ENCODE results near the gene HARS2. TPM values are rescaled to one million over a fixed set of nuclear protein-coding genes. Genes with fewer than 3 reads are reported as not detected.

HARS2 gene
- polyA plus RNA-seq, 1 donor (not counting 4 experiments of a cell fraction or from before 2014, with no cell fraction given): 44.5 TPM

DNA sequence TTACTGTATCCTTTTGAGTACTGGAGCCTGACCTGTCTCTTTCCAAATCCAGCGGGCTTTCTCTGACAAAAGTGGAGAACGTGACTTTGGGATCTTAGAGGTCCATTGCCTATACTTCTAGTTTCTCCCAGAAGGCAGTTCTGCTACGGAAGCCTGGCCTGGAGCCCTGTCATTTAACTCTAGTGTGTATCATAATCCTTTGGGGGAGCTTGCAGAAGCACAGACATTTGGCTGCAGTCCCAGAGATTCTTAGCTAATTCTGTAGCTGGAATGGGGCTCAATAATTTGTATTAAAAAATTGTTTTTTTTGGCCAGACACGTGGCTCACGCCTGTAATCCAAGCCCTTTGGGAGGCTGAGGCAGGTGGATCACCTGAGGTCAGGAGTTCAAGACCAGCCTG is 3.0 kb downstream of the HARS2 start:
- no peaks in the 10 kb centered on the region for H3K9me3 ChIP-seq (ENCODE audit: control insufficient read depth, low read depth, low read length)
- FAIRE-seq (no peak), DNase-seq (ENCODE audit: low read depth, low spot score) (no peak)
- H3K36me3 ChIP-seq (ENCODE audit: control insufficient read depth in 2 of 2, extremely low read depth in 1 of 2, insufficient read depth in 2 of 2, low read length in 2 of 2): peaks cover 35 to 40% of the 10 kb centered on the region in 2 experiments
- H2AFZ ChIP-seq (ENCODE audit: control insufficient read depth, low read length): no peak overlapping the region
- H3K27me3 ChIP-seq (ENCODE audit: control insufficient read depth, extremely low read depth, insufficient read depth, low read length): no peaks in the 10 kb centered on the region
- TF ChIP-seq, protein P1, sequence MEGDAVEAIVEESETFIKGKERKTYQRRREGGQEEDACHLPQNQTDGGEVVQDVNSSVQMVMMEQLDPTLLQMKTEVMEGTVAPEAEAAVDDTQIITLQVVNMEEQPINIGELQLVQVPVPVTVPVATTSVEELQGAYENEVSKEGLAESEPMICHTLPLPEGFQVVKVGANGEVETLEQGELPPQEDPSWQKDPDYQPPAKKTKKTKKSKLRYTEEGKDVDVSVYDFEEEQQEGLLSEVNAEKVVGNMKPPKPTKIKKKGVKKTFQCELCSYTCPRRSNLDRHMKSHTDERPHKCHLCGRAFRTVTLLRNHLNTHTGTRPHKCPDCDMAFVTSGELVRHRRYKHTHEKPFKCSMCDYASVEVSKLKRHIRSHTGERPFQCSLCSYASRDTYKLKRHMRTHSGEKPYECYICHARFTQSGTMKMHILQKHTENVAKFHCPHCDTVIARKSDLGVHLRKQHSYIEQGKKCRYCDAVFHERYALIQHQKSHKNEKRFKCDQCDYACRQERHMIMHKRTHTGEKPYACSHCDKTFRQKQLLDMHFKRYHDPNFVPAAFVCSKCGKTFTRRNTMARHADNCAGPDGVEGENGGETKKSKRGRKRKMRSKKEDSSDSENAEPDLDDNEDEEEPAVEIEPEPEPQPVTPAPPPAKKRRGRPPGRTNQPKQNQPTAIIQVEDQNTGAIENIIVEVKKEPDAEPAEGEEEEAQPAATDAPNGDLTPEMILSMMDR (optimal IDR thresholded peaks at IDR 0.05 in 1 of 3, IDR thresholded peaks at IDR 0.05 in 1 of 3, conservative IDR thresholded peaks at IDR 0.05 in 1 of 3; ENCODE audit: extremely low read depth in 1 of 3, insufficient read depth in 2 of 3, low read length in 3 of 3): no peak
- TF ChIP-seq EZH2 (IDR thresholded peaks at IDR 0.05; ENCODE audit: low read length): no peak
- H3K4me1 ChIP-seq (ENCODE audit: control insufficient read depth, extremely low read depth, insufficient read depth, low read length): peaks cover 3% of the 10 kb centered on the region
- no peak overlapping the region for H3K9ac ChIP-seq (ENCODE audit: control insufficient read depth, extremely low read depth, insufficient read depth, low read length)
- no peaks in the 10 kb centered on the region for H4K20me1 ChIP-seq (ENCODE audit: control insufficient read depth, extremely low read depth, insufficient read depth, low read length)
- peaks cover 53% of the 10 kb centered on the region for H3K79me2 ChIP-seq (ENCODE audit: control insufficient read depth, insufficient read depth, low read length)
- peaks cover 2% of the 10 kb centered on the region for H3K9me1 ChIP-seq (ENCODE audit: control insufficient read depth, extremely low read depth, insufficient read depth, low read length)
- H3K4me3 ChIP-seq (ENCODE audit: control insufficient read depth in 2 of 3, extremely low read depth in 1 of 3, insufficient read depth in 2 of 3, low read depth in 1 of 3, low read length in 3 of 3): no peak overlapping the region
- dilution Hi-C loops (cut with MboI; ENCODE audit: extremely low pct_ligation_motif_present, low sequenced_read_pairs): no loop called here
- H3K4me2 ChIP-seq (ENCODE audit: control insufficient read depth, extremely low read depth, insufficient read depth, low read depth, low read length): no peak overlapping the region
- no peak overlapping the region for H3K27ac ChIP-seq (ENCODE audit: control insufficient read depth, insufficient read depth, low read length)

DNA sequence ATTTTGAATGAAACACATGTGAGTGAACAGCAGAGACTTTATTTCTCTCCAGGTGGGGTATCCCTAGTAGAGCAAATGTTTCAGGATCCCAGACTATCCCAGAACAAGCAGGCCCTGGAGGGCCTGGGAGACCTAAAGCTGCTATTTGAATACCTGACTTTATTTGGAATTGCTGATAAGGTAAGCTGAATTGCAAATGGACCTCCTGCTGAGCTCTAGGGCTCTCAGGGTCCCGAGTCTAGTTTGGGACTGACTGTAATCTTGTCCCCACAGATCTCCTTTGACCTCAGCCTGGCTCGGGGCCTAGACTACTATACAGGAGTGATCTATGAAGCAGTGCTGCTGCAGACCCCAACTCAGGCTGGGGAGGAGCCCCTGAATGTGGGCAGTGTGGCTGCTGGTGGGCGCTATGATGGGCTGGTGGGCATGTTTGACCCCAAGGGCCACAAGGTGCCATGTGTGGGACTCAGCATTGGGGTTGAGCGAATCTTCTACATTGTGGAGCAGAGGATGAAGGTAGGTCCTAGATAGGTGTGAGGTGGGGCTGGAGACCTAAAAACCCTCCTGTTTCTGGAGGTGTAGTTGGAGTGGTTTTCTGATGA is 5.7 kb downstream of the HARS2 start:
- no peaks in the 10 kb centered on the region for H3K27me3 ChIP-seq (ENCODE audit: control insufficient read depth, extremely low read depth, insufficient read depth, low read length)
- TF ChIP-seq EZH2 (IDR thresholded peaks at IDR 0.05; ENCODE audit: low read length): no peak
- TF ChIP-seq, protein P1 (optimal IDR thresholded peaks at IDR 0.05 in 1 of 3, IDR thresholded peaks at IDR 0.05 in 1 of 3, conservative IDR thresholded peaks at IDR 0.05 in 1 of 3; ENCODE audit: extremely low read depth in 1 of 3, insufficient read depth in 2 of 3, low read length in 3 of 3): no peak
- no peak overlapping the region for H3K27ac ChIP-seq (ENCODE audit: control insufficient read depth, insufficient read depth, low read length)
- peaks cover 2% of the 10 kb centered on the region for H3K9me1 ChIP-seq (ENCODE audit: control insufficient read depth, extremely low read depth, insufficient read depth, low read length)
- H3K79me2 ChIP-seq (ENCODE audit: control insufficient read depth, insufficient read depth, low read length): peaks cover 48% of the 10 kb centered on the region
- no peak overlapping the region for H3K4me3 ChIP-seq (ENCODE audit: control insufficient read depth in 2 of 3, extremely low read depth in 1 of 3, insufficient read depth in 2 of 3, low read depth in 1 of 3, low read length in 3 of 3)
- no peak overlapping the region for H3K4me2 ChIP-seq (ENCODE audit: control insufficient read depth, extremely low read depth, insufficient read depth, low read depth, low read length)
- peaks cover 15% of the 10 kb centered on the region for H3K4me1 ChIP-seq (ENCODE audit: control insufficient read depth, extremely low read depth, insufficient read depth, low read length)
- no peaks in the 10 kb centered on the region for H3K9me3 ChIP-seq (ENCODE audit: control insufficient read depth, low read depth, low read length)
- H2AFZ ChIP-seq (ENCODE audit: control insufficient read depth, low read length): no peak overlapping the region
- H4K20me1 ChIP-seq (ENCODE audit: control insufficient read depth, extremely low read depth, insufficient read depth, low read length): no peaks in the 10 kb centered on the region
- no peak for DNase-seq (ENCODE audit: low read depth, low spot score)
- H3K36me3 ChIP-seq (ENCODE audit: control insufficient read depth in 2 of 2, extremely low read depth in 1 of 2, insufficient read depth in 2 of 2, low read length in 2 of 2): peaks cover 42 to 43% of the 10 kb centered on the region in 2 experiments
- dilution Hi-C loops (cut with MboI; ENCODE audit: extremely low pct_ligation_motif_present, low sequenced_read_pairs): no loop called here
- no peak overlapping the region for H3K9ac ChIP-seq (ENCODE audit: control insufficient read depth, extremely low read depth, insufficient read depth, low read length)
- no peak for FAIRE-seq

Measured in keratinocyte (primary cell).